ENCODE measurements around the gene RBPJL. TPM values are rescaled to one million over a fixed set of nuclear protein-coding genes. Genes with fewer than 3 reads are reported as not detected.

Gene RBPJL
- total and polyA plus RNA-seq, 2 of the 8 experiments (the other 6 are each of a cell fraction or from before 2014, with no cell fraction given), result 0.67 to 1.3 TPM

DNA sequence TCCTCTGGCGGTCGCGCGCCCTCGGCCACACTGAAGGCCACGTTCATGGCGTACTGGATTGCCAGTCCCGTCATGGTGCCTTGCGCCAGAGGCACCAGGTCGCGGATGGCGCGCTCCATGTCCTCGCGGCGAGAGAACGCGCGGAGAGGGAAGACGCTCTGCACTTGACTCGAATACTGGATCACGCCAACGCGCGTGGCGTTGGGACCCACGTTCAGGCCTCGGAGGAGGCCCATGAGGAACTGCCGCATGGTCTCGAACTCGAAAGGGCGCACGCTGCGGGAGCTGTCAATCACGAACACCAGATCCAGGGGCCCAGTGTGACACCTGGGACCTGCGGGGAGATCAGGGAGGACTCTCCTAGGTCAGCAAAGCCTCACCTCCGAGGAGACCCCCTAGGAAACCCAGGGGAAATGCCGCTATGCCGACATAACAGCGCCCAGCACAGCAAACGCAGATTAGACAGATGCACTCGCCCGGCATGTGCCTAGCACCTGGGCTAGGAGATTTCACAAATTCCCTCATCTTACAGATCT is 2.1 kb upstream of the RBPJL start:
- H4K8ac ChIP-seq (ENCODE audit: extremely low read depth, insufficient read depth, low read length), result no peak overlapping the region
- no peak overlapping the region for H2BK20ac ChIP-seq (ENCODE audit: low read length)
- DNase-seq (ENCODE audit: low read depth in 1 of 2, low spot score in 2 of 2) (no peak), FAIRE-seq (no peak)
- peaks cover 0 to 17% (median 10%) of the 10 kb centered on the region in 4 experiments; a peak in 5 of 7 replicates for H3K4me1 ChIP-seq (replicated peaks in 1 of 4; ENCODE audit: control insufficient read depth in 3 of 4, insufficient read depth in 4 of 4, low read length in 3 of 4)
- no peak overlapping the region for H2BK5ac ChIP-seq (ENCODE audit: low read depth, low read length)
- no peak overlapping the region for H2BK12ac ChIP-seq (ENCODE audit: low read depth, low read length)
- no peaks in the 10 kb centered on the region for H3K79me1 ChIP-seq (ENCODE audit: low read depth, low read length)
- 96% methylated on average over 39 of the region's 43 CpGs; no CpG with 5 or more reads in 1 of the 2 experiments for WGBS, 2 experiments (ENCODE audit: extremely low coverage in 1 of 2, insufficient coverage in 1 of 2, insufficient read length in 1 of 2, insufficient replicate concordance in 2 of 2, low coverage in 1 of 2, low lambda C conversion rate in 2 of 2, missing lambda C conversion rate in 1 of 2)
- H3K14ac ChIP-seq (ENCODE audit: insufficient read length), result no peak overlapping the region
- no peak overlapping the region for H3K4me3 ChIP-seq (ENCODE audit: extremely low read depth in 1 of 4, insufficient read depth in 2 of 4, low read depth in 3 of 4, low read length in 4 of 4)
- no peak overlapping the region for H3K23ac ChIP-seq (ENCODE audit: insufficient read length)
- no peak overlapping the region for H3K4me2 ChIP-seq (ENCODE audit: insufficient read depth in 1 of 2, low read depth in 2 of 2, low read length in 2 of 2)
- H4K20me1 ChIP-seq (replicated peaks in 1 of 2; ENCODE audit: control insufficient read depth in 1 of 2, insufficient read depth in 2 of 2, low read length in 2 of 2), result peaks cover 0 to 1% of the 10 kb centered on the region in 2 experiments
- no peak for TF ChIP-seq BRCA1 (IDR thresholded peaks at IDR 0.05; ENCODE audit: low read depth, low read length)
- no peak for TF ChIP-seq EGR1 (IDR thresholded peaks at IDR 0.05; ENCODE audit: borderline replicate concordance, low read depth, low read length)
- no peak for TF ChIP-seq YY1 (IDR thresholded peaks at IDR 0.05; ENCODE audit: low read depth, low read length)
- no peak for TF ChIP-seq CHD1 (IDR thresholded peaks at IDR 0.05; ENCODE audit: low read depth, low read length)
- TF ChIP-seq BACH1 (IDR thresholded peaks at IDR 0.05; ENCODE audit: low read length), result no peak
- TF ChIP-seq FOSL1 (IDR thresholded peaks at IDR 0.05; ENCODE audit: insufficient read depth, low read depth, low read length), result no peak
- TF ChIP-seq, protein P1, sequence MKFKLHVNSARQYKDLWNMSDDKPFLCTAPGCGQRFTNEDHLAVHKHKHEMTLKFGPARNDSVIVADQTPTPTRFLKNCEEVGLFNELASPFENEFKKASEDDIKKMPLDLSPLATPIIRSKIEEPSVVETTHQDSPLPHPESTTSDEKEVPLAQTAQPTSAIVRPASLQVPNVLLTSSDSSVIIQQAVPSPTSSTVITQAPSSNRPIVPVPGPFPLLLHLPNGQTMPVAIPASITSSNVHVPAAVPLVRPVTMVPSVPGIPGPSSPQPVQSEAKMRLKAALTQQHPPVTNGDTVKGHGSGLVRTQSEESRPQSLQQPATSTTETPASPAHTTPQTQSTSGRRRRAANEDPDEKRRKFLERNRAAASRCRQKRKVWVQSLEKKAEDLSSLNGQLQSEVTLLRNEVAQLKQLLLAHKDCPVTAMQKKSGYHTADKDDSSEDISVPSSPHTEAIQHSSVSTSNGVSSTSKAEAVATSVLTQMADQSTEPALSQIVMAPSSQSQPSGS (IDR thresholded peaks at IDR 0.05; ENCODE audit: low read length), result no peak
- no peak overlapping the region for H4K91ac ChIP-seq (replicated peaks; ENCODE audit: insufficient read length, low read length)
- no peak overlapping the region for H4K5ac ChIP-seq (ENCODE audit: insufficient read length, low read depth, low read length)
- no peak overlapping the region for H2AK5ac ChIP-seq (ENCODE audit: low read depth, low read length)
- H3K27me3 ChIP-seq (replicated peaks in 1 of 4; ENCODE audit: control insufficient read depth in 3 of 4, extremely low read depth in 1 of 4, insufficient read depth in 3 of 4, low read length in 3 of 4), result peaks cover 0 to 6% (median 0%) of the 10 kb centered on the region in 4 experiments; a peak in 3 of 7 replicates
- no peak overlapping the region for H3K56ac ChIP-seq (replicated peaks; ENCODE audit: insufficient read length, low read depth, low read length)
- H3K36me3 ChIP-seq (ENCODE audit: control insufficient read depth in 2 of 4, insufficient read depth in 4 of 4, low read length in 3 of 4), result no peaks in the 10 kb centered on the region
- H3K79me2 ChIP-seq (ENCODE audit: control insufficient read depth in 1 of 2, insufficient read depth in 2 of 2, low read length in 2 of 2), result no peaks in the 10 kb centered on the region
- ChIA-PET POLR2A (ENCODE audit: partially characterized antibody) (interaction anchor here (1.1 to 4.2 kb wide), 4 partner anchors 9 to 167 kb away, joined by 3 to 18 read pairs (median 4); no protein-coding TSS in a partner anchor), CTCF (ENCODE audit: partially characterized antibody) (interaction anchor here (1.0 to 6.2 kb wide), 8 partner anchors 8 to 166 kb away, joined by 3 to 104 read pairs (median 4); partner anchors contain the start of gene TP53TG5)
- no peaks in the 10 kb centered on the region for H3K9me3 ChIP-seq (ENCODE audit: insufficient read depth in 2 of 2, low read depth in 1 of 2, low read length in 1 of 2)
- H2AFZ ChIP-seq (ENCODE audit: low read length), result no peak overlapping the region
- no peaks in the 10 kb centered on the region; the same call in 1 of the 2 replicates for H3K23me2 ChIP-seq (ENCODE audit: low read depth, low read length)
- H3K27ac ChIP-seq (ENCODE audit: low read depth, low read length), result no peak overlapping the region
- no peak overlapping the region for H2BK120ac ChIP-seq (replicated peaks; ENCODE audit: low read depth, low read length)
- H3K9ac ChIP-seq (replicated peaks in 1 of 4; ENCODE audit: extremely low read depth in 1 of 4, low read depth in 3 of 4, low read length in 3 of 4), result no peak overlapping the region
- H2BK15ac ChIP-seq (ENCODE audit: low read length), result no peak overlapping the region
- H3K4ac ChIP-seq (replicated peaks; ENCODE audit: insufficient read length, low read depth, low read length), result no peak overlapping the region
- no peak overlapping the region for H3K18ac ChIP-seq (ENCODE audit: extremely low read depth, low read length)
